MM.1S (cell line): Measurements from ENCODE around the gene PCF11.

Experiments used
- EZH2 ChIP-seq: fragments of 300-600 bp; sonication (generic); optimal IDR thresholded peaks from 2 replicates; pipeline ENCODE3; 2017; ENCODE audit warnings: low read depth, mild to moderate bottlenecking, antibody characterized with exemption, low read length, mixed read lengths
- TF ChIP-seq, protein P1 (sequence below): fragments of 300-600 bp; sonication (generic); IDR thresholded peaks from 2 replicates; pipeline ENCODE4 v1.5.1; 2016; ENCODE audit warnings: antibody characterized with exemption, low read length, mixed read lengths

DNA sequence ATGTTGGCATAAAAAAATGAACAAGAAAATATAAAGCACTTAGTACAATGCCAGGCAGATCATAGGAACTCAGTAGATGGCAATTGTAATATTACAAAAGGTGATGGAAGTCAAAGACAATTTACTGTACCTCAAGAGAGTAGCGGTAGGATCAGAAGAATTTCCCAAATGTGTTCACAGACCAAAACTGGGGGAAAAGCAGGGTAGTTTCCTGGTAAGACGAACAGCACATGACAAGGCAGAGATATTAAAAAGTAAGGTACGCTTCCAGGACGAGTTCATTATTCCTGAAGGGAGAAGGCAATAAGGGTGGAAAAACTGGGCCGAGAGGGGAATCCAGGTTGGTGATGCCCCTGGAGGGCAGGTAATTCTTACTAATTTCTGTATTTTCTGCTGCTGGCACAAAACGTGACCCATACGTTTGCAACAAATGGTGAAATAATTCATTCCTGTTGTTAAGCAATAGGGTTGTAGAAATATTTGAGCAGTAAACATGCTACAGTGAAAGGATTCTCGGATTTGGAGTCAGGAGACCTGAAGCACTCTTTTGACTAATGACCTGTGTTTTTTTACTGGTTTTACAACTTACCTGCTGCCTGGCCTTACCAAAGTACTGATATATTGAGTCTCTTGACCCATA lies 35.8 kb downstream of the PCF11 start:
- TF ChIP-seq, protein P1, sequence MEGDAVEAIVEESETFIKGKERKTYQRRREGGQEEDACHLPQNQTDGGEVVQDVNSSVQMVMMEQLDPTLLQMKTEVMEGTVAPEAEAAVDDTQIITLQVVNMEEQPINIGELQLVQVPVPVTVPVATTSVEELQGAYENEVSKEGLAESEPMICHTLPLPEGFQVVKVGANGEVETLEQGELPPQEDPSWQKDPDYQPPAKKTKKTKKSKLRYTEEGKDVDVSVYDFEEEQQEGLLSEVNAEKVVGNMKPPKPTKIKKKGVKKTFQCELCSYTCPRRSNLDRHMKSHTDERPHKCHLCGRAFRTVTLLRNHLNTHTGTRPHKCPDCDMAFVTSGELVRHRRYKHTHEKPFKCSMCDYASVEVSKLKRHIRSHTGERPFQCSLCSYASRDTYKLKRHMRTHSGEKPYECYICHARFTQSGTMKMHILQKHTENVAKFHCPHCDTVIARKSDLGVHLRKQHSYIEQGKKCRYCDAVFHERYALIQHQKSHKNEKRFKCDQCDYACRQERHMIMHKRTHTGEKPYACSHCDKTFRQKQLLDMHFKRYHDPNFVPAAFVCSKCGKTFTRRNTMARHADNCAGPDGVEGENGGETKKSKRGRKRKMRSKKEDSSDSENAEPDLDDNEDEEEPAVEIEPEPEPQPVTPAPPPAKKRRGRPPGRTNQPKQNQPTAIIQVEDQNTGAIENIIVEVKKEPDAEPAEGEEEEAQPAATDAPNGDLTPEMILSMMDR: no peak
- TF ChIP-seq EZH2: no peak
